ENCODE measurements around the gene ATP1A4.

- TF ChIP-seq CTCF (IDR thresholded peaks at IDR 0.05): no peak
- no peak for TF ChIP-seq POLR2AphosphoS5 (IDR thresholded peaks at IDR 0.05; ENCODE audit: low read depth, low read length)
- TF ChIP-seq REST (IDR thresholded peaks at IDR 0.05; ENCODE audit: insufficient read depth in 1 of 2, low read depth in 2 of 2, low read length in 1 of 2): no peak
- TF ChIP-seq TCF7L2 (IDR thresholded peaks at IDR 0.05; ENCODE audit: low read depth, low read length): no peak
- no peak for TF ChIP-seq SIN3A (IDR thresholded peaks at IDR 0.05; ENCODE audit: borderline replicate concordance, insufficient read depth, low read depth, low read length)
Observed at GRCh38 chr1:160226623-160227022, 75.2 kb downstream of the ATP1A4 start.

All from Panc1 (cell line).